ENCODE results near the gene PASK. TPM values are rescaled to one million over a fixed set of nuclear protein-coding genes. Genes with fewer than 3 reads are reported as not detected.

Gene PASK
- total and polyA plus RNA-seq, 9 of the 15 experiments (the other 6 are each of a cell fraction or from before 2014, with no cell fraction given), result 1.5 to 30.3 (median 9.9) TPM

DNA sequence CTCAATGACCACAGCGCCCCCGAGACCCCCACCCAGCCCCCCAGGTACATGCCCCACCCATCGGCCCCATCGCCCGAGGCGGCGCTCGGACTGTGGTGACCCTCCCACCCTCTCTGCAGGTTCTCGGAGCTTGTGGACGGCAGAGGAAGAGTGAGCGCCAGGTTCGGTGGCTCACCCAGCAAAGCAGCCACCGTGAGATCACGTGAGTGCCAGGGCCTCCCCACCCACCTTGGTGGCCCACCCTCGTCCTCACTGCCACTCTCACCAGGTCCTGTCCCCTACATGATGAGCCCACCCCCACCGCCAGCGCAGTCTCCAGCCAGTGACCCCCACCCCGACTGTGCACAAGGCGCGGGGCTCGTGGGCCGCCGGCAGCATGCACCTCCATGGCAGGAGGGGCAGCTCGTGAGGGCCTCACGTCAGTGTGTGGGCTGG is 77.6 kb downstream of the PASK start (continued):
- no peak for TF ChIP-seq ZNF318 (IDR thresholded peaks at IDR 0.05; ENCODE audit: borderline replicate concordance in 1 of 2, low read depth in 1 of 2)
- TF ChIP-seq STAG1 (CRISPR knock-in tag; IDR thresholded peaks at IDR 0.05; ENCODE audit: borderline replicate concordance), result no peak
- no peak for TF ChIP-seq ARID1B (IDR thresholded peaks at IDR 0.05)
- TF ChIP-seq, protein P1, sequence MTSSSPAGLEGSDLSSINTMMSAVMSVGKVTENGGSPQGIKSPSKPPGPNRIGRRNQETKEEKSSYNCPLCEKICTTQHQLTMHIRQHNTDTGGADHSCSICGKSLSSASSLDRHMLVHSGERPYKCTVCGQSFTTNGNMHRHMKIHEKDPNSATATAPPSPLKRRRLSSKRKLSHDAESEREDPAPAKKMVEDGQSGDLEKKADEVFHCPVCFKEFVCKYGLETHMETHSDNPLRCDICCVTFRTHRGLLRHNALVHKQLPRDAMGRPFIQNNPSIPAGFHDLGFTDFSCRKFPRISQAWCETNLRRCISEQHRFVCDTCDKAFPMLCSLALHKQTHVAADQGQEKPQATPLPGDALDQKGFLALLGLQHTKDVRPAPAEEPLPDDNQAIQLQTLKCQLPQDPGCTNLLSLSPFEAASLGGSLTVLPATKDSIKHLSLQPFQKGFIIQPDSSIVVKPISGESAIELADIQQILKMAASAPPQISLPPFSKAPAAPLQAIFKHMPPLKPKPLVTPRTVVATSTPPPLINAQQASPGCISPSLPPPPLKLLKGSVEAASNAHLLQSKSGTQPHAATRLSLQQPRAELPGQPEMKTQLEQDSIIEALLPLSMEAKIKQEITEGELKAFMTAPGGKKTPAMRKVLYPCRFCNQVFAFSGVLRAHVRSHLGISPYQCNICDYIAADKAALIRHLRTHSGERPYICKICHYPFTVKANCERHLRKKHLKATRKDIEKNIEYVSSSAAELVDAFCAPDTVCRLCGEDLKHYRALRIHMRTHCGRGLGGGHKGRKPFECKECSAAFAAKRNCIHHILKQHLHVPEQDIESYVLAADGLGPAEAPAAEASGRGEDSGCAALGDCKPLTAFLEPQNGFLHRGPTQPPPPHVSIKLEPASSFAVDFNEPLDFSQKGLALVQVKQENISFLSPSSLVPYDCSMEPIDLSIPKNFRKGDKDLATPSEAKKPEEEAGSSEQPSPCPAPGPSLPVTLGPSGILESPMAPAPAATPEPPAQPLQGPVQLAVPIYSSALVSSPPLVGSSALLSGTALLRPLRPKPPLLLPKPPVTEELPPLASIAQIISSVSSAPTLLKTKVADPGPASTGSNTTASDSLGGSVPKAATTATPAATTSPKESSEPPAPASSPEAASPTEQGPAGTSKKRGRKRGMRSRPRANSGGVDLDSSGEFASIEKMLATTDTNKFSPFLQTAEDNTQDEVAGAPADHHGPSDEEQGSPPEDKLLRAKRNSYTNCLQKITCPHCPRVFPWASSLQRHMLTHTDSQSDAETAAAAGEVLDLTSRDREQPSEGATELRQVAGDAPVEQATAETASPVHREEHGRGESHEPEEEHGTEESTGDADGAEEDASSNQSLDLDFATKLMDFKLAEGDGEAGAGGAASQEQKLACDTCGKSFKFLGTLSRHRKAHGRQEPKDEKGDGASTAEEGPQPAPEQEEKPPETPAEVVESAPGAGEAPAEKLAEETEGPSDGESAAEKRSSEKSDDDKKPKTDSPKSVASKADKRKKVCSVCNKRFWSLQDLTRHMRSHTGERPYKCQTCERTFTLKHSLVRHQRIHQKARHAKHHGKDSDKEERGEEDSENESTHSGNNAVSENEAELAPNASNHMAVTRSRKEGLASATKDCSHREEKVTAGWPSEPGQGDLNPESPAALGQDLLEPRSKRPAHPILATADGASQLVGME (CRISPR knock-in tag; IDR thresholded peaks at IDR 0.05), result no peak
- no peak for TF ChIP-seq TCF7L2 (IDR thresholded peaks at IDR 0.05; ENCODE audit: low read depth, low read length)
